PC-9 (cell line): ENCODE results near the gene DLGAP5. TPM values are rescaled to one million over a fixed set of nuclear protein-coding genes. Genes with fewer than 3 reads are reported as not detected.

Experiments
- BruUV-seq: library from RNA; stranded (reverse); fragments of 400-500 nt; replicated peaks from 2 replicates; lab custom pipeline; 2021; lab: Mats Ljungman, UMichigan
- CTCF ChIA-PET: fragments of 300-600 bp; sonication (Branson Sonifier 250); formaldehyde crosslinking; loops from one replicate; lab custom pipeline; 2022; ENCODE audit warnings: antibody characterized with exemption; lab: Charles Lee
- POLR2A ChIA-PET: fragments of 300-600 bp; sonication (Branson Sonifier 250); formaldehyde crosslinking; loops from one replicate; lab custom pipeline; 2022; ENCODE audit warnings: antibody characterized with exemption; ENCODE audit not compliant: unreplicated experiment; lab: Charles Lee
- DNase-seq, 2 experiments: peaks; one replicate each; pipeline versions ENCODE4 v3.0.0 to v3.0.0-alpha.2; 2015 to 2022; ENCODE audit warnings: mixed read lengths in 1 of 2
- H2AFZ ChIP-seq: fragments of 200-600 bp; sonication (generic); 2 replicates; pipeline ENCODE4 v1.8.1; 2017; ENCODE audit warnings: antibody characterized with exemption
- H3F3A ChIP-seq: fragments of 200-600 bp; sonication (generic); 2 replicates; pipeline ENCODE4 v1.8.1; 2017; ENCODE audit warnings: antibody characterized with exemption, mild to moderate bottlenecking, low read depth; ENCODE audit not compliant: insufficient read depth
- H3K27ac ChIP-seq: fragments of 200-600 bp; sonication (generic); 2 replicates; pipeline ENCODE4 v1.6.1; 2016; ENCODE audit warnings: mixed run types
- H3K27me3 ChIP-seq: fragments of 200-600 bp; sonication (generic); 2 replicates; pipeline ENCODE4 v1.6.1; 2016; ENCODE audit warnings: low read depth, mixed run types; ENCODE audit not compliant: insufficient read depth
- H3K36me3 ChIP-seq: fragments of 200-600 bp; sonication (generic); 2 replicates; pipeline ENCODE4 v1.6.1; 2016; ENCODE audit warnings: low read depth, mixed run types
- H3K4me1 ChIP-seq: fragments of 200-600 bp; sonication (generic); replicated peaks from 2 replicates; pipeline ENCODE4 v1.6.1; 2016; ENCODE audit warnings: mixed run types; ENCODE audit not compliant: insufficient read depth
- H3K4me2 ChIP-seq: fragments of 200-600 bp; sonication (generic); 2 replicates; pipeline ENCODE4 v1.6.1; 2017; ENCODE audit warnings: mixed run types
- H3K4me3 ChIP-seq: fragments of 200-600 bp; sonication (generic); 2 replicates; pipeline ENCODE4 v1.6.1; 2016; ENCODE audit warnings: mixed run types
- H3K79me2 ChIP-seq: fragments of 200-600 bp; sonication (generic); 2 replicates; pipeline ENCODE4 v1.6.1; 2017; ENCODE audit warnings: low read depth, mixed run types
- H3K9me2 ChIP-seq: fragments of 200-600 bp; sonication (generic); 2 replicates; pipeline ENCODE4 v1.8.1; 2017; ENCODE audit warnings: mild to moderate bottlenecking; ENCODE audit not compliant: insufficient read depth
- H3K9me3 ChIP-seq: fragments of 200-600 bp; sonication (generic); 2 replicates; pipeline ENCODE4 v1.8.1; 2016; ENCODE audit warnings: low read depth; ENCODE audit not compliant: insufficient read depth
- H4K20me1 ChIP-seq: fragments of 200-600 bp; sonication (generic); 2 replicates; pipeline ENCODE4 v1.8.1; 2017; ENCODE audit not compliant: insufficient read depth
- EZH2 ChIP-seq: fragments of 200-600 bp; sonication (generic); IDR thresholded peaks from 2 replicates; pipeline ENCODE4 v1.8.0; 2017; ENCODE audit warnings: antibody characterized with exemption, low read depth
- intact Hi-C: fragments of 100-400 bp; cut with micrococcal nuclease; formaldehyde crosslinking; loops from one replicate; pipeline ENCODE4 v1.10.0; 2022; ENCODE audit not compliant: unreplicated experiment
- total RNA-seq: library from RNA; stranded (reverse); gene quantifications from 2 replicates; pipeline ENCODE4 v1.2.3, GENCODE V29; 2021
- TF ChIP-seq, protein P1 (sequence below): fragments of 200-600 bp; sonication (generic); conservative IDR thresholded peaks from 2 replicates; pipeline ENCODE4 v1.6.1; 2017; ENCODE audit warnings: mixed run types, antibody characterized with exemption, mild to moderate bottlenecking, moderate library complexity

DLGAP5 gene
- total RNA-seq, 1 experiment from 2014 or later: 80.0 TPM

DNA sequence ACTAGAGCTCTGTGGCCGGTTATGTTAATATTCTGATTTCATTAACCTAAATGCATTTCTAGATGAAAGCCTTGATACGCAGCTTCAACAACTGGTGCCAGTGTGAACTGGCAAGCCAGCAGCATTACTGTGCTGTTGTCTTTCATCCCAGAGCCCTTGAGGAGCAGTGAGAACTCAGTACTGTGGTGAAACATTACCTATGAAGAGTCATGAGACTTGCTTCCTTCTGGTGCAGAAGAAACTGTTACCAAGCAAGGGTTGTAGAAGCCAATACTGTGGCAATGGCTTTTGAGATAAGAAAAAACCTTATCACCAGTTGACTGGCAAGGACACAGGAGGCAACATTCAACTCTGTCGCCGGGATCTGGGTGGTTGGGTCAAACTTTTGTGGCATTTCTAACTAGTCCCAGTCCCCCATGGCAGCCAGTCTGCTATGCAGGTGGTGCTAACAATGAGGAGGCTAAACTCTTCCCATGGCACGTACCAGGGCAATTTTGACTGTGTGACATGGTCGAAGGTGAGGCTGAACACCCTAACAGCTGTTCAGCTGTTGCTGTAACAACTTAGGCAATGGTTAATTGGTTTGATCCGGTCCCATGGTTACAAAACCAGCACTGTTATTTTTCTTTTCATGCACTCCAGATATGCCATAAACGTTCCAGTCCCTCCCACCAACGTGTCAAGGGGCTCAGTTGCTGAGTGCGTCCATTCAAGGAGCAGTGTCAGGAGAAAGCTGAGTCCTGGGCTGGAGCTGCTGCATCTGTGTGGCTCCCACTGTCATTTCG is 74.9 kb downstream of the DLGAP5 start:
- no peaks in the 10 kb centered on the region for H4K20me1 ChIP-seq
- no peak overlapping the region for H2AFZ ChIP-seq
- CTCF ChIA-PET: no interaction called here
- no peak overlapping the region for H3K4me3 ChIP-seq
- intact Hi-C loops: no loop called here
- no peak overlapping the region for H3K27ac ChIP-seq
- TF ChIP-seq EZH2: no peak
- TF ChIP-seq, protein P1, sequence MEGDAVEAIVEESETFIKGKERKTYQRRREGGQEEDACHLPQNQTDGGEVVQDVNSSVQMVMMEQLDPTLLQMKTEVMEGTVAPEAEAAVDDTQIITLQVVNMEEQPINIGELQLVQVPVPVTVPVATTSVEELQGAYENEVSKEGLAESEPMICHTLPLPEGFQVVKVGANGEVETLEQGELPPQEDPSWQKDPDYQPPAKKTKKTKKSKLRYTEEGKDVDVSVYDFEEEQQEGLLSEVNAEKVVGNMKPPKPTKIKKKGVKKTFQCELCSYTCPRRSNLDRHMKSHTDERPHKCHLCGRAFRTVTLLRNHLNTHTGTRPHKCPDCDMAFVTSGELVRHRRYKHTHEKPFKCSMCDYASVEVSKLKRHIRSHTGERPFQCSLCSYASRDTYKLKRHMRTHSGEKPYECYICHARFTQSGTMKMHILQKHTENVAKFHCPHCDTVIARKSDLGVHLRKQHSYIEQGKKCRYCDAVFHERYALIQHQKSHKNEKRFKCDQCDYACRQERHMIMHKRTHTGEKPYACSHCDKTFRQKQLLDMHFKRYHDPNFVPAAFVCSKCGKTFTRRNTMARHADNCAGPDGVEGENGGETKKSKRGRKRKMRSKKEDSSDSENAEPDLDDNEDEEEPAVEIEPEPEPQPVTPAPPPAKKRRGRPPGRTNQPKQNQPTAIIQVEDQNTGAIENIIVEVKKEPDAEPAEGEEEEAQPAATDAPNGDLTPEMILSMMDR: no peak
- H3K9me3 ChIP-seq: no peaks in the 10 kb centered on the region
- BruUV-seq: no TSS peak
- no peaks in the 10 kb centered on the region for H3K27me3 ChIP-seq
- peaks cover 23% of the 10 kb centered on the region for H3F3A ChIP-seq
- no peak overlapping the region for H3K4me2 ChIP-seq
- H3K9me2 ChIP-seq: no peaks in the 10 kb centered on the region
- H3K4me1 ChIP-seq: peaks cover 36% of the 10 kb centered on the region
- no peak for DNase-seq
- no peaks in the 10 kb centered on the region for H3K79me2 ChIP-seq
- POLR2A ChIA-PET: no interaction called here
- H3K36me3 ChIP-seq: no peaks in the 10 kb centered on the region

DNA sequence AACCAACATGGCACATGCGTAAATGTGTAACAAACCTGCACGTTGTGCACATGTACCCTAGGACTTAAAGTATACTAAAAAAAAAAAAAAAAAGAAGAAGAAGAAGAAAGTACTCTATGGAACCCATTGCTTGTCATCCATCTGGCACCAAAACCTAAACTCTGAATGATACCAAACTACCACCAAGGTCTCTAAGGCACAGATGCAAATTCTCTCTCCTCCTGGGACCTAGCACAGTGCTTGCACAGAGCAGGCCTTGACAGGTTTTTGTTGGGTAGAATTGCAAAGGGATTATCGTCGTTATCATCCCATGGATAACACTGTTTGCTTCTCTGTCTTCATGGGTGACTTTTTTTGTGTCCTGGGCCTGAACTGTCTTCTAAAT is 75.5 kb downstream of the DLGAP5 start:
- CTCF ChIA-PET: no interaction called here
- BruUV-seq: no TSS peak
- POLR2A ChIA-PET: no interaction called here

DNA sequence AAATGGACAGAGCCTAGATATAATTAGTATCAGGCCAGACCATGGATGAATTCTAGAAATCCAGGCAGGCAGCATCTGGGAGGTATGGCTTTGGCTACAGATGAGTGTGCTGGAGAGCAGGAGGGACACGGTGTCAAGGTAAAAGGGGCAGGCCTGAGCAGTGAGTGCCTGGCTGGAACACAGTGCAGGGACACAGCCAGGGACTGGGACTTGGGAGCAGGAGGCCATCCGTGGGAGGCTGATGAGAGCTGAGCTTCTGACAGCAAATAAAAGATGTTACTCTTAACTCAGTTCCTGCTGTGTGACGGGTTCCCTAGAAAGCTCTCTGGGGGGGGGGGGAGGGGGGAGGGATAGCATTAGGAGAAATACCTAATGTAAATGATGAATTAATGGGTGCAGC is 75.9 kb downstream of the DLGAP5 start:
- BruUV-seq: no TSS peak
- no peaks in the 10 kb centered on the region for H4K20me1 ChIP-seq
- peaks cover 26% of the 10 kb centered on the region for H3K4me1 ChIP-seq
- ChIA-PET CTCF (no interaction called here), POLR2A (interaction anchor here (0.6 kb wide), 1 partner anchor 61 kb away, joined by 8 read pairs; no protein-coding TSS in a partner anchor)
- H2AFZ ChIP-seq: no peak overlapping the region
- no peaks in the 10 kb centered on the region for H3K79me2 ChIP-seq
- H3F3A ChIP-seq: peaks cover 14% of the 10 kb centered on the region; the same call in 1 of the 2 replicates
- no peak for DNase-seq
- no peaks in the 10 kb centered on the region for H3K9me2 ChIP-seq
- no peak overlapping the region for H3K4me3 ChIP-seq
- H3K4me2 ChIP-seq: no peak overlapping the region
- intact Hi-C loops: no loop called here
- H3K9me3 ChIP-seq: no peaks in the 10 kb centered on the region
- TF ChIP-seq, protein P1: no peak
- TF ChIP-seq EZH2: no peak
- H3K27ac ChIP-seq: no peak overlapping the region
- H3K36me3 ChIP-seq: no peaks in the 10 kb centered on the region
- H3K27me3 ChIP-seq: no peaks in the 10 kb centered on the region

More for the DNA sequence above, 75.5 kb downstream of the DLGAP5 start:
- Histone ChIP-seq H3K79me2 (no peaks in the 10 kb centered on the region), H3K4me1 (peaks cover 30% of the 10 kb centered on the region), H3K27ac (no peak overlapping the region), H3K9me3 (no peaks in the 10 kb centered on the region), H3K4me3 (no peak overlapping the region), H2AFZ (no peak overlapping the region), H3K27me3 (no peaks in the 10 kb centered on the region), H3K9me2 (no peaks in the 10 kb centered on the region), H3K36me3 (no peaks in the 10 kb centered on the region), H3K4me2 (no peak overlapping the region), H4K20me1 (no peaks in the 10 kb centered on the region), H3F3A (peaks cover 18% of the 10 kb centered on the region; the same call in 1 of the 2 replicates)
- intact Hi-C loops: no loop called here
- no peak for DNase-seq
- TF ChIP-seq, protein P1: no peak
- TF ChIP-seq EZH2: no peak
